Keratinocyte (primary cell): Measurements from ENCODE around the gene KMT2C.

Experiments
- EZH2 ChIP-seq: IDR thresholded peaks from one replicate; pipeline ENCODE4 v1.6.1; 2012; ENCODE audit warnings: inconsistent platforms, mild to moderate bottlenecking, low read length, moderate library complexity
- TF ChIP-seq, protein P1 (sequence below), 3 experiments: IDR thresholded peaks in 1 of 3; conservative IDR thresholded peaks in 1 of 3; optimal IDR thresholded peaks in 1 of 3; 2 replicates in 2 of 3; 3 replicates in 1 of 3; pipeline versions ENCODE3 to v1.5.1; 2011; ENCODE audit warnings: low read length in 3 of 3, mild to moderate bottlenecking in 3 of 3, moderate library complexity in 2 of 3, control low read depth in 1 of 3, inconsistent platforms in 1 of 3; ENCODE audit not compliant: insufficient read depth in 2 of 3; ENCODE audit errors: extremely low read depth in 1 of 3

DNA sequence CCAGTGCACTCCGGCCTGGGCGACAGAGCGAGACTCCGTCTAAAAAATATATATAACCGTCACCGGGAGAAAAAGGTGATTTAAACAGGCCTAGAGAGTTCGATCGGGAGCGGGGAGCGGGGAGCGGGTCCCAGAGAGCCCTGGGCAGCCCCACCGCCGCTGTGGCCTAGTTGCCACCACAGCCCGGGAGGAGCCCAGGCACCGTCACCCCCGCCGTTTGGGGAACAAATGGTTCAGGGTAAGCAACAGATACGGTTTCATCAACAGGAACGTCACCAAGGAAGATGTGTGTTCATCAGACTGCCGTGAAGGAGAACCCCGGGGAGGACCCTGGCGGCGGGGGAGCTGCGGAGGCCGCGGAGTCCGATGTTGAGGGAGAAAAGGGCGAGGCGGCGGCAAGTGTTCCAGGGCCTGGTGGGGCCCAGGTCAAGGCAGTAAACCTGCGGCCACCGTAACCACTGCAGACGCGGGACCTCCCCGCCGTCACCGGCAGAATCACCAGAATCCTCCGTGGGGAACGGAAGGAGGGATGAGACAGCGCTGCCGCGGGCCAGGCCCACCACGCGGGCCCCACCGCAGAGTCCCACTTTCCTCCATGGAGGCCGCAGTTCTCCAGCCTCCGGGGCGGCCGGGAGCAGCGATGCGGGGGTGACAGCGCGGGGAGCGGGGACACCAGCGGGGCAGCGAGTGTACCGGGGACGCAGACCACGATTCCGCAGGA is 306.9 kb downstream of the KMT2C start:
- TF ChIP-seq, protein P1, sequence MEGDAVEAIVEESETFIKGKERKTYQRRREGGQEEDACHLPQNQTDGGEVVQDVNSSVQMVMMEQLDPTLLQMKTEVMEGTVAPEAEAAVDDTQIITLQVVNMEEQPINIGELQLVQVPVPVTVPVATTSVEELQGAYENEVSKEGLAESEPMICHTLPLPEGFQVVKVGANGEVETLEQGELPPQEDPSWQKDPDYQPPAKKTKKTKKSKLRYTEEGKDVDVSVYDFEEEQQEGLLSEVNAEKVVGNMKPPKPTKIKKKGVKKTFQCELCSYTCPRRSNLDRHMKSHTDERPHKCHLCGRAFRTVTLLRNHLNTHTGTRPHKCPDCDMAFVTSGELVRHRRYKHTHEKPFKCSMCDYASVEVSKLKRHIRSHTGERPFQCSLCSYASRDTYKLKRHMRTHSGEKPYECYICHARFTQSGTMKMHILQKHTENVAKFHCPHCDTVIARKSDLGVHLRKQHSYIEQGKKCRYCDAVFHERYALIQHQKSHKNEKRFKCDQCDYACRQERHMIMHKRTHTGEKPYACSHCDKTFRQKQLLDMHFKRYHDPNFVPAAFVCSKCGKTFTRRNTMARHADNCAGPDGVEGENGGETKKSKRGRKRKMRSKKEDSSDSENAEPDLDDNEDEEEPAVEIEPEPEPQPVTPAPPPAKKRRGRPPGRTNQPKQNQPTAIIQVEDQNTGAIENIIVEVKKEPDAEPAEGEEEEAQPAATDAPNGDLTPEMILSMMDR (optimal IDR thresholded peaks at IDR 0.05 in 1 of 3, IDR thresholded peaks at IDR 0.05 in 1 of 3, conservative IDR thresholded peaks at IDR 0.05 in 1 of 3; ENCODE audit: extremely low read depth in 1 of 3, insufficient read depth in 2 of 3, low read length in 3 of 3) = no peak
- no peak for TF ChIP-seq EZH2
